ENCODE results near the gene COTL1. TPM values are rescaled to one million over a fixed set of nuclear protein-coding genes. Genes with fewer than 3 reads are reported as not detected.

COTL1 gene
- total RNA-seq, 1 donor from 2014 or later = 129 TPM

- H3K4me1 ChIP-seq = no peaks in the 10 kb centered on the region
- no peaks in the 10 kb centered on the region for H3K9me3 ChIP-seq
- no peak for TF ChIP-seq CTCF (IDR thresholded peaks at IDR 0.05)
- intact Hi-C loops (cut with DNase I) = no loop called here
- no peak overlapping the region for H3K27ac ChIP-seq
- H3K27me3 ChIP-seq = no peaks in the 10 kb centered on the region
- no peaks in the 10 kb centered on the region for H3K36me3 ChIP-seq
- H3K4me3 ChIP-seq = no peak overlapping the region
- ATAC-seq = no peak
- DNase-seq = no peak
Observed at GRCh38 chr16:84568066-84568465, 49.8 kb downstream of the COTL1 start.

GRCh38 chr16:84567286-84567962 is 50.5 kb downstream of the COTL1 start:
- H3K9me3 ChIP-seq = no peaks in the 10 kb centered on the region
- TF ChIP-seq CTCF (IDR thresholded peaks at IDR 0.05) = no peak
- H3K27ac ChIP-seq = no peak overlapping the region
- H3K4me1 ChIP-seq = no peaks in the 10 kb centered on the region
- H3K36me3 ChIP-seq = no peaks in the 10 kb centered on the region
- intact Hi-C loops (cut with DNase I) = no loop called here
- H3K27me3 ChIP-seq = no peaks in the 10 kb centered on the region
- no peak for ATAC-seq
- no peak overlapping the region for H3K4me3 ChIP-seq
- DNase-seq = no peak

GRCh38 chr16:84566545-84567257 is 51.2 kb downstream of the COTL1 start:
- Histone ChIP-seq H3K27ac (no peak overlapping the region), H3K4me1 (no peaks in the 10 kb centered on the region)
- DNase-seq = no peak

GRCh38 chr16:84565669-84566495 is 52.0 kb downstream of the COTL1 start:
- ATAC-seq (no peak), DNase-seq (no peak)
- intact Hi-C loops (cut with DNase I) = no loop called here
- no peak overlapping the region for H3K27ac ChIP-seq
- H3K4me3 ChIP-seq = no peak overlapping the region
- H3K9me3 ChIP-seq = no peaks in the 10 kb centered on the region
- no peaks in the 10 kb centered on the region for H3K4me1 ChIP-seq
- no peaks in the 10 kb centered on the region for H3K36me3 ChIP-seq
- no peaks in the 10 kb centered on the region for H3K27me3 ChIP-seq
- no peak for TF ChIP-seq CTCF (IDR thresholded peaks at IDR 0.05)

More at GRCh38 chr16:84566545-84567257, 51.2 kb downstream of the COTL1 start:
- intact Hi-C loops (cut with DNase I) = no loop called here
- Histone ChIP-seq H3K27me3 (no peaks in the 10 kb centered on the region), H3K4me3 (no peak overlapping the region), H3K9me3 (no peaks in the 10 kb centered on the region), H3K36me3 (no peaks in the 10 kb centered on the region)
- TF ChIP-seq CTCF (IDR thresholded peaks at IDR 0.05) = no peak
- no peak for ATAC-seq

- intact Hi-C loops (cut with DNase I) = no loop called here
- no peaks in the 10 kb centered on the region for H3K36me3 ChIP-seq
- no peak for DNase-seq
- H3K4me3 ChIP-seq = no peak overlapping the region
- no peak overlapping the region for H3K27ac ChIP-seq
- no peak for ATAC-seq
- no peaks in the 10 kb centered on the region for H3K27me3 ChIP-seq
- no peak for TF ChIP-seq CTCF (IDR thresholded peaks at IDR 0.05)
- no peaks in the 10 kb centered on the region for H3K4me1 ChIP-seq
- no peaks in the 10 kb centered on the region for H3K9me3 ChIP-seq
Observed at GRCh38 chr16:84563786-84564420, 54.0 kb downstream of the COTL1 start.

All from upper lobe of right lung (tissue), 1 donor.